Right lung (tissue), 5 donors: ENCODE data around the gene TOR1B. TPM values are rescaled to one million over a fixed set of nuclear protein-coding genes. Genes with fewer than 3 reads are reported as not detected.

Experiments used
- DNase-seq, 2 donors: peaks; one replicate each; pipeline ENCODE4 v3.0.0-alpha.2; 2013
- polyA plus RNA-seq, 5 donors: library from polyadenylated mRNA; unstranded; fragments of 120-200 nt; gene quantifications; one replicate each; pipeline versions ENCODE4 v1.2.1 to v1.2.3, GENCODE V29; 2013; ENCODE audit warnings: inconsistent platforms in 1 of 5, low replicate concordance in 1 of 5; ENCODE audit not compliant: insufficient read length in 5 of 5, insufficient read depth in 1 of 5

TOR1B gene
- polyA plus RNA-seq, 5 donors, result 19.2 to 22.8 (median 20.5) TPM

DNA sequence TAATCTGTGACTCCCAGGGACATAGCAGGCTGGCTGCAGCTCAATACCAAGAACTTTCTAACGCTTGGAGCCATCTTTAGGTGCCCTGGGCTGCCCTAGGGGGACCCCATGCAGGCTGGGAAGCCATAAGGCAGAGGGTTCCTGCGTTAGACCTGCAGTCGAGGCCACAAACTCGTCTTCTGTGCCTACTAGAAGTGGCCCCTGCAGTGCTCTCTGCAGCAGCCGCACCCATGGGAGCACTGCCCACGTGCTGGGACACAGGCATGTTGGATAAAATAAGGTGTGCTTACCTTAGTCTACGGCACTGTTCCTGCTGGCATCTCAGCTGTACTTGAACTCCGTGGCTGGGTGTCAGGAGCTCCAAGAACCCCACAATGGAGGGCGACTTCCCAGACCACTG is 9.4 kb downstream of the TOR1B start:
- DNase-seq, result no peak

DNA sequence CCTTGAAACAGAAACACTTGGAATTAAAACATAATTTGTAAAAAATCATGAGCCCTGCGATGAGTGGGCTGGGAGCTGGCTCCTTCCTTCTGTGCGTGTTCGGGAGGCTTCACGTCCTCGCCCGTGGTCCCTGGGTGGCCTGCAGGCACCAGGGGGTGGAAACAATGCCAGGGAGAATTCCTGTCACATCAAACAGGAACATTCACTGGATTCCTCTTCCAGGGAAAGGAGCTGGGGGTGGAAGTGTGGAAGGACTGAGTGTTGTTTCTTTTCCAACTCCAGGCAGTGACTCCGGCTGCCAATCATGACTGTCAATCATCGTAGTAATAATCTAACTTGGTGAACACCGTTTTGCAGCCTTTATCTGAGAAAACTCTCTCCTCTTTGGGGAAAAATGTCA is 10.7 kb downstream of the TOR1B start:
- DNase-seq, result no peak

GRCh38 chr9:129814432-129815223 is 11.6 kb downstream of the TOR1B start:
- DNase-seq, result no peak

GRCh38 chr9:129815278-129815677 is 12.3 kb downstream of the TOR1B start:
- no peak for DNase-seq

- no peak for DNase-seq
These were observed 13.8 kb downstream of the TOR1B start for GRCh38 chr9:129816501-129817435.

- no peak for DNase-seq
These were observed 20.0 kb downstream of the TOR1B start for GRCh38 chr9:129822898-129823541.

DNA sequence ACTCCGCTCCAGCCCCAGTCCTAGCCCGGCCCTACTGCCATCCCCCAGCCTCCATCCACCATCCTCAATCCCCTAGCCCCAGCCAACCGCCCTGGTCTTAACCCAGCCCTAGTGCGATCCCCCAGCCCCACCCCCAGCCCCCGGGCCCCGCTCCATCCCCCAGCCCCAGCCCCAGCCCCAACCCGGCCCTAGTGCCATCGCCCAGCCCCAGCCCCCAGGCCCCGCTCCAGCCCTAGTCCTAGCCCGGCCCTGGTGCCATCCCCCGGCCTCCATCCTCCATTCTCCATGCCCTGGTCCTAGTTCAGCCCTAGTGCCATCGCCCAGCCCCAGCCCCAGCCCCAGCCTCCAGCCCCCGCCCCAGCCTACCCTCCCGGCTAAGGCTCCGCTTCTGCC is 20.6 kb downstream of the TOR1B start:
- no peak for DNase-seq

DNA sequence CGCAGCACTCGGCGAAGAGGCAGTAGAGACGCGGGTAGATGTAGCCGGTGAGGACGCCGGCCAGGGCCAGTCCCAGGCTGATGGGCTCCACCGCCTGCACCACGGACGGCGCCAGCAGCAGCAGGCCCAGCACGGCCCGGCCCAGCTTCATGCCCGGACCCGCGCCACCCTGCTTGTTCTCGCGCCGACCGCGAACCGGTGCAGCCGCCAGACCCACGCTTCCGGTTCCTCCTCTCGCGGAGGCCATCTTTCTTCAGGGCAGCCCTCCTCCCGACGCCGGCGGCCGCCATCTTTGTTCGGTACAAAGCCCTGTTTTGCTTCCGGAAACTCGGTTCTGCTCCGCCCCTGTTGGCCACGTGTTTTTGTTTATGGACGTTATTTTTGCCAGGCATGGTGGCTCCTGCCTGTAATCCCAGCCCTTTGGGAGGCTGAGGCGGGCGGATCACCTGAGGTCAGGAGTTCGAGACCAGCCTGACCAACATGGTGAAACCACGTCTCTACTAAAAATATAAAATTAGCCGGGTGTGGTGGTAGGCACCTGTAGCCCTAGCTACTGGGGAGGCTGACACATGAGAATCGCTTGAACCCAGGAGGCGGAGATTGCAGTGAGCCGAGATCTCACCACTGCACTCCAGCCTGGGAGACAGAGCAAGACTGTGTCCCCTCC is 21.1 kb downstream of the TOR1B start, which contains the start of gene TOR1A:
TSS of gene TOR1A (minus strand) at position 202 of the 667 bp plus-strand sequence. CDS start at position 151, 51 bp downstream.
- DNase-seq, result peak; percentile 88 to 91

DNA sequence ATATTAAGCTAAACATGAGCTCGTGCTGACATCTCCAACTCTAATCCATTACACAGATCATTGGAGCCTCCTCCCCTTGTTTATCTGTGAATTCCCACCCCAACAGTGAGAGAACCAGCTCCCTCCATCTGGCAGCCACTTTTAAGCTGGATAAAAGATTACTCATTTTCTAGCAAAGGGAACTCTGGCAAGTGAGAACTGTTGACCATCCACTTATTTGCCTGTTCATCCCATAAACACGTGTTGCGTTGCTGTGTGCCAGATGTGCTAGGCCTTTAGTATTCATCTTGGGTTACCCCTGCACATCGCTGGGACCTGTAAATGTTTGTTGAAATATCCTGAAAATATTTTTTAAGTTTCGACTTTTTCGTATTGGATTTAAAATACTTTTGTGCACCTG is 23.4 kb downstream of the TOR1B start:
- no peak for DNase-seq

GRCh38 chr9:129826759-129827158 is 23.8 kb downstream of the TOR1B start:
- DNase-seq, result no peak

DNA sequence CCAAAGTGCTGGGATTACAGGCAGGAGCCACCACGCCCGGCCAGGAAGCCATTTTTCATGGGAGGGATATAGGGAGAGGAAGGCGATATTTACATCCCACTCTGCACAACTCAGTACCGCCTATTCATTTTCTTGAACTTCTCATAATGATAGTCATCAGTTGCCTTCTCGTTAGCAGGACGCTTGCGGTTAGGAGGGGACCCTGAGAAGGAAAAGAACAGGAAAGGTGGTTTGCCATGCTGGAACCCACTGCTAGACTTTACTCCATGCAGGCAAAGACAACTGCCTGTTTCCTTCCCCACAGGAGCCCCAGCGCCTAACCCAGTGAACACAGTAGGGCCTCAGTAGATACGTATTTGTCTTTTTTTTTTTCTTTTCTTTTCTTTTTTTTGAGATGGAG is 25.1 kb downstream of the TOR1B start:
- DNase-seq, result no peak

- DNase-seq, result no peak
These were observed 26.0 kb downstream of the TOR1B start for GRCh38 chr9:129828969-129829368.

GRCh38 chr9:129832982-129833381 is 30.0 kb downstream of the TOR1B start:
- DNase-seq, result no peak

DNA sequence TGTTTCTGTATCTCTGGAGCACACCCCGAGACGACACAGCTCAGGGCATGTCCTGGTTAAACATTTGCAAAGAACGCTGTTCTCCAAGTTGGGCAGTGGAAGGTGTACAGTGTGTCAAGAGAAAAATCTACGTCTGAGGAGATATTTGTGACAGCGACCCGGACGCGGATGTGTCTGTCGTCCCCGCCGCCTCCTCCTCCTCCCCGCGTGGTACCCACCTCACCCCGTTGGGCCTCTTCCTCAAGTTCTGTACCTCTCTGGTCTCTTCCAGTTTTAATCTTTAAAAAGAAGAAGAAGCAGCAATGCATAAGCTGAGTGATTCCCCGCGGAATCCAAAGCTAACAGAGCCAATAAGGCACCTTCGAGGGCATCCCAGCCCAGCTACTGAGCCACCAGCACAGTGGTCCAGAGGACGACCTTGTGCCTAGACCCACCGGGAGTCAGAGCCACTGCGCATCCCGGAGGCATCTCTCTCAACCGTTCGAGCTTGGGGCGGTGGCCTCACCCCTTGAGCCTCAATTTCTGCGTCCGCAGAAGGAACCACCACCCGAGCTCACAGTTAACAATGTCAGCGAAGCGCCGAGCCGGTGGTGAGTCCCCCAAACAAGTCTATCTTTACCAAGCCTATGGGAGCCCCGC is 31.6 kb downstream of the TOR1B start:
- DNase-seq, result no peak

DNA sequence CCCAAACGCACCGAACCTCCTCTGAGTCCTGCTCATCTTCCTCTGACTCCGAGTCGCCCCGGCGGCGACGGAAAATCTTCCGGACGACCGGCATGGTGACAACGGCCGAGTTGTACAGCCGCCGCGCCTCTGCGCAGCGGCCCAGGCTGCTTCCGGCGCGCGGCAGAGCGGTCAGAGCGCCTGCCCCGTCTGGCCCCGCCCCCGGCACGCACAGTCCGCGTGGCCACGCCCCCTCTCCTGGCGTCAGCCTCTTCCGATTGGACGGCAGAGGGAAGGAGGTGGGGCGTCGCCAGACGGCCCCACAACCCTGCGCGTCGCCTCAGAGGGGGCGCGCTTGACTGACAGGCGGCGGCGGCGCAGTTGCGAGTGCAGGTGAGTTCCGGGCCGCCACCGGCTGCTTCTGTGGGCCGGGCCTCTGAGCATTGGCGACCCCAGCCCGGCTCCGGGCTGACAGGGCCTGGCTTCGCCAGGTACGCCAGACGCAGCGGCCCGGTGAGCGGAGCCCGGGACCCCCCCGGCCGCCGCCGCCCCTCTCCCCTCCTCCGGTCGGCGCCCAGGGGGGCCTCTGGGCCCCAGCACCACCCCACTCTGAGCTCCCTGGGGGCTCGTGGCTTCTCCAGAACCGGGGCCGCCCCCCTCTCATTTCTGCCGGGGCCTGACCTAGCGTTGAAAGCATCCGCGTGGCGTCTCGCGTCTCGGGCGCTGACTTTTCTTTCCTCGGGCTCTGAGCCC is 32.3 kb downstream of the TOR1B start, which contains the start of the genes C9orf78 and USP20:
TSS of gene C9orf78 (minus strand) at position 148 of the 732 bp plus-strand sequence. CDS start at position 94, 54 bp downstream.
TSS of gene USP20 (plus strand) at position 331 of the 732 bp plus-strand sequence. CDS start 17,098 bp downstream, outside the sequence.
- DNase-seq, result peak; percentile 97 to 98

- no peak for DNase-seq
These were observed 32.9 kb downstream of the TOR1B start for GRCh38 chr9:129835860-129836223.

DNA sequence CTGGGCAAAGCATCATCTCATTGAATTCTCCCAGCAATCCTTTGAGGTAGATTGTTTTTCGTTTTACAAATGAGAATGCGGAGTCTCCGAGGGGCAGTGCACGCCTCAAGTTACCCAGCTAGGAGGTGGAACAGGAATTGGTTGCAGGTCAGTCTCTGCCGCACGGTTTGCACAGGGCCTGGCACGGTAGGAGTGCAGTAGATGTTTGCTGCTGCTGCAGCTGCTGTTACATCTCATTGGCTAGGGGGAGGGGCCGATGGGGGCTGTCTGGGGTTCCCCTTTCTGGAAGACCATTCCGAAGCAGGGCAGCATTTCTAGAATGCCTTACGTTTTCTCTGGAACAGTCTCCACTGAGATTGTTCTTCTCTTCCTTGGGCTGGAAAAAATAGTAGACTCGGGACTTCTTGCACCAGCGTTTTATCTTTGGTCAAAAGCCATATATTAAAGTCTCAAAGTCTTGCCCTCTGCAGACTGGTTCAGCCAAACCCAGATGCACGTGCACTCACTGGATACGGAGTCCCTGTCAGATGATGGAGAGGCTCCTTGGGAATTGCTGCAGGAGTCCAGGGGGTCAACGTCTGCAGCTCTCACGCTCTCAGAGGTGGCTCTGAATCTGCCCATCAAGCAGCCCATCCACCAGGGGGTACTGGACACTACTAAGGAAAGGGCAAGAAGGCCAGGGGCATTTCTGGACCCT is 33.5 kb downstream of the TOR1B start:
- DNase-seq, result no peak

DNA sequence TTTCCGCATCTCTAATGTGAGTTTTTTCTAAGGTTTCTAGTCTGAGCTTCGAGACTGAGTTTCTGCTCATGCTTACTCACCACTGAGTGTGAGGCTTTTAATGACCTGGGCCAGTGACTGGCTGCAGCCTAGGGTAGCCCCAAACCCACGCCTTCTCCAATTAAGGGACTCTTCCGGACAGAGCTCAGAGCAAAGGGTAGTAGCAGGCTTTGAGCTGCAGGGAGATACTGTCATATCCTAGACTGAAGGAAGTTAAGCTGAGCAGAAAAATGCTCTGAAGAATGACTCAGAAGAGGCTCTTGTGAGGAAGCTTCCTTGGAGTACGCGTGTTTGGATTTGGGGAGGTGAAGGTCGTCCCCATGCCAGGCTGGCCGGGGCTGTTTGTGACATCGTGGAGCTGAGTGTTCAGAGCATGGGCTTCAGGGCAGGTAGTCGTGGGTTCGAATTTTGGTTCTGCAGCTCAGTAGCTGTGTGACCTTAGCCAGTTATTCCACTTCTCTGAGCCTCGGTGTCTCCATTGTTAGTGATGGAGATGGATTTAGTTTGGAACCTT is 35.8 kb downstream of the TOR1B start:
- no peak for DNase-seq
